Putamen (tissue), 1 donor: Measurements from ENCODE around the gene FICD.
"Not testable (repeated sequence)": the region's sequence is repeated elsewhere in the genome, so short reads cannot be mapped to it uniquely, and the experiment has no call there.

Experiments used
- DNase-seq: peaks from one replicate; pipeline ENCODE4 v3.0.0-alpha.2; 2016; ENCODE audit warnings: low spot score

The FICD gene

DNA sequence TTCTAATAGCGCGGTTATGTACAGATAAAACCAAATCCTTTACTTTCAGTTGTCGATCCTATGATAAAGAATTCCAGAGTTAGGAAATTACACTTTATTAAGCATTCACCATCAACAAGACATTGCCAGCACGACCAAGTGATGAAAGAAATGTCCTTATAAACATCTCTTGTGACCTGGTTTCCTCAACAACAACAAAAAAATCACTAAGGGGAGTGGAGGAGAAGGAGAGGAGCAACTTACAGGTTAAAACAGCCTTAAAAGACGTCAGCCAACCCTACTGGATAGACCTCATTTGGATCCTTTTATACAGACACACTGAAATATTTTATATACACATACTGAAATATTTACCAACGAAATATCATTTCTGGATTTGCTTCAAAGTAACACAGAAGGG, 23.1 kb downstream of the FICD start:
- no peak for DNase-seq

DNA sequence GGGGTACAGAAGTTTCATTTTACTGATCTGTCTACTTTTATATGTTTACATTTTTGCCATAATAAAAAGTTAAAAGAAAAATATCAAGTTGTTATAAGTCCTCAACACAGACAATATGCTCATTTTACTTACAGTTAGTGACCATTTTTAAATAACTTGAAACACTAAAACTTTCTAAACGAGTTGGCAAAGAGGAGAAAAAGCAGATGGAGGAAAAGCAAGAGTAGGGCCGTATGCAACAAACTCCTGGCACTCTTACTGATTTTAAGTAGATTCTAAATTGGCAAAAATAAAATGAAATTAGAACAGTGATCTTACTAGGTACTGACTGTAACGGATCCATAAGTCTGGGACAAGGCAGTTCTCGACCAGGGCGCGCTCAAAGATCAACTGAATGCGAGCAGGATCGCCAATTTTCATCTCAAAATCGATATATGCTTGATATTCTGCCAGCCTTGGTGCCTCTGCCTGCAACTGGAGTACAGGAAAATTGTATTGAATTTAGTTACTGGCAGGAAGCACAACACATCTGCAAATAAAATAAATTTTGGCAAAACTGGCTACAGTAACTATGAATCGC, 23.6 kb downstream of the FICD start:
- no peak for DNase-seq

- no peak for DNase-seq
Measured at GRCh38 chr12:108542320-108542719, 27.2 kb downstream of the FICD start.

DNA sequence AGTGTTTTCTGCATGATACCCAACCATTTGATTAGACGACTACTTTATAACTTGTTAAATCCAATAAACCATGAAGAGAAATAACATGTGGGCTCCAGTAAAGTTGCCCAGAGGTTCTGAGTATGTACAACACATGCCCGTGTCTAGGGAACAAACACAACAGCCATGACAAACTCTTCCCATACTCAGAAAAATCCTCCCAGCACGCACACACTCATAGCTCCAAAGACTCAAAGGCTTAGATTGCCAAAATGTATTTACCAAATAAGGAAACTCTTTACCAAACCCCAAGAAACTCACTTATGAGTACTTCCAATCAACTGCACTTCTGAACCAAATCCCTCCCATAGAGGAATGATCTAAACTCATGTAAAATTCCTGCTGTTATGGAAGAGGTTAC, 28.6 kb downstream of the FICD start:
- no peak for DNase-seq

- no peak for DNase-seq
Measured at GRCh38 chr12:108547686-108548085, 32.6 kb downstream of the FICD start.

- no peak for DNase-seq
Measured at GRCh38 chr12:108548954-108549521, 34.0 kb downstream of the FICD start.

DNA sequence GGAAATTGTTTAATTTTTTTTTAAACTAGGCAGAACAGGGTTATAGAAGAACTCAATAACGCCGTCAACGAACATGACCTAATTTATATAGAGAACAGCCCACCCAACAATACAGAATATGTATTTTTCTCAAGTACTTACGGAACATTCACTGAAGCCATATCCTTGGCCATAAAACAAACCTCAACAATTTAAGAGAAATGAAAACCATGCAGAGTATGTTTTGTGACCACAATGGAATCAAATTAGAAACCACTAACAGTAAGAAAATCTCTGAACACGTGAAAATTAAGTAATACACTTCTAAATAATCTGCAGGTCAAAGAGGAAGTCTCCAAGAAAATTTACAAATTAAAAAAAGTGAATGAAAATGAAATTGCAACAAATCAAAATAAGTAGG, 36.5 kb downstream of the FICD start:
- no peak for DNase-seq

DNA sequence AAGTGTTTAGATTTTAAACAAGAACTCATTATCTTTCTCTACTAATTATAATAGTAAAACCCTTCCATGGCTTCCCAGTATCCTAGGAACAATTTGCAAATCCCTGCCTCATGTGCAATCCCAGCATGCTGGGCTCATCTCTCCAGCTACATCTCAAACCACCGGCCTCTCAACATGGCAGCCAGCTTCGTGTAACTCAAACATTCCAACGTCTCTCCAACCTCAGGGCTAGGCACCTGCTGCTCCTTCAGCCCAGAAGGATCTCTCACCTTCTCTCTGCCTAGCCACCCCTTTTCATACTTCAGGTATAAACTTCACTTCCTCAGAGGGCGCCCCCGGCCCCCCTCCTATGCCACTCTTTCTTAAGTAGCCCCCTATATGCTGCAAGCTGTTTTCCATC, 38.7 kb downstream of the FICD start:
- no peak for DNase-seq

- DNase-seq = not testable (repeated sequence)
Measured at GRCh38 chr12:108555383-108555782, 40.3 kb downstream of the FICD start.

DNA sequence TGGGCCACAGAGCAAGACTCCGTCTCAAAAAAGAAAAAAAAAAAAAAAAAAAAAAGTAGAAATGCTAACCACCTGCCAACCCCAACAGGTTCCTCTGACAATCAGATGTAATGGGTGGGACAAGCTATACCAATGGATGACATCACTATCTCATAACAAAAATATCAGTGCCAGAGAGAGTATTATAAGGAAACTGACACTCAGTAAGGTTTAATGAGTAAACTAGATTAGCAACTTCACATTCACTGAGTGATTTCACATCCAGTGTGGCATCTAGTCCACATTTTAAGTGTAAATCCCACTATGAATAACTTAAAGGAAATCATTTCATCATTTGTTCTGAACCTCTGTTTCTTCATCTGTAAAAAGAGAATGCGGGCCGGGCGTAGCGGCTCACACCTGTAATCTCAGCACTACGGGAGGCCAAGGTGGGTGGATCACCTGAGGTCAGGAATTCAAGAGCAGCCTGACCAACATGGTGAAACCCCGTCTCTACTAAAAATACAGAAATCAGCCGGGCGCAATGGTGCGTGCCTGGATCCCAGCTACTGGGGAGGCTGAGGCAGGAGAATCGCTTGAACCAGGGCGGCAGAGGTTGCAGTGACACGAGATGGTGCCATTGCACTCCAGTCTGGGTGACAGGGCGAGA, 44.1 kb downstream of the FICD start:
- DNase-seq = no peak

DNA sequence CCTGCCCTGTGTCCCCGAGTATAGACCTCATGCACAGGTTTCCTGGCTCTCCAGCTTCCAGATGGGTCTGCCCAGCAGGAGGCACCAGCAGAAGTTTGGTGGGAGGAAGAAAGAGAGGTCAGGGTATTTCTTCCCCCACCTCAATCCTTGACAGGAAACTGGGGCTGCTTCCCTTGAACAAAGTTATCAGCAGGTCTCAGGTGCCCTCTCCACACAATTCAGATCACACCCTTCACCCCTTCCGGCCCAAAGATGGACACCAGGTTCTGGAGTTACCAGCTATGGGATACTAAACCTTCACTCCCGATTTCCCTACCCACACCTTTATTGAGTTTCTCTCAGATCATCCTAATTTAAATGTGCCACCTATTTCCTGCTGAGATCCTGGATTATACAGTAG, 44.7 kb downstream of the FICD start:
- DNase-seq = no peak

GRCh38 chr12:108560321-108560721, 45.2 kb downstream of the FICD start:
- no peak for DNase-seq

- DNase-seq = peak; percentile 90
Measured at GRCh38 chr12:108560752-108561719, 46.0 kb downstream of the FICD start, which contains the start of gene SART3. SART3 (minus strand) TSS chr12:108561173; CDS start chr12:108561154, 19 bp downstream.

DNA sequence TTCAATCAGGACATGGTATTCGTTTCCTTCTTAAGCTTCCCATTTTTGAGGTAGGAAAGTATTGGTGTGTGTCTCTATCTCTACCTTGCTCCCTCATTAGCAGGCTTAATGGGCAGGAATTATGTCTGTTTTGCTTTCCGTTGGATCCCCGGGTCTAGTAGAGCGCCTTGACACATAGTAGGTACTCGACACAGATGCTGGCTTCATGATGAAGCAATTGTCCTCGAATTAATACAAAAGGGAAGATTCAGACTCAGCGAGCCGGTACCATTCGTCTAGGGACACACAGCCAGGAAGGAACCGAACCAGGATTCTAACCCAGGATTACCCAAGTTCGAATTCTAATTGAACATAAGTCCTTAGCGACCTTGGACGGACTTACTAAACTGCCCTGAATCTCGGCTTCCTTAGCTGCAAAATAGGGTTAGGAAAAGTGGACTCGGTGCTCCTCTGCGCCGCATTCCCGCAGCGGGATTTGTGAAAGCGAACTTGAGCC, 46.8 kb downstream of the FICD start:
- DNase-seq = no peak

- peak; percentile 98 for DNase-seq
Measured at GRCh38 chr12:108562348-108563135, 47.5 kb downstream of the FICD start, which contains the start of gene ISCU. ISCU (plus strand) TSS chr12:108562596; CDS start chr12:108562623, 27 bp downstream.

DNA sequence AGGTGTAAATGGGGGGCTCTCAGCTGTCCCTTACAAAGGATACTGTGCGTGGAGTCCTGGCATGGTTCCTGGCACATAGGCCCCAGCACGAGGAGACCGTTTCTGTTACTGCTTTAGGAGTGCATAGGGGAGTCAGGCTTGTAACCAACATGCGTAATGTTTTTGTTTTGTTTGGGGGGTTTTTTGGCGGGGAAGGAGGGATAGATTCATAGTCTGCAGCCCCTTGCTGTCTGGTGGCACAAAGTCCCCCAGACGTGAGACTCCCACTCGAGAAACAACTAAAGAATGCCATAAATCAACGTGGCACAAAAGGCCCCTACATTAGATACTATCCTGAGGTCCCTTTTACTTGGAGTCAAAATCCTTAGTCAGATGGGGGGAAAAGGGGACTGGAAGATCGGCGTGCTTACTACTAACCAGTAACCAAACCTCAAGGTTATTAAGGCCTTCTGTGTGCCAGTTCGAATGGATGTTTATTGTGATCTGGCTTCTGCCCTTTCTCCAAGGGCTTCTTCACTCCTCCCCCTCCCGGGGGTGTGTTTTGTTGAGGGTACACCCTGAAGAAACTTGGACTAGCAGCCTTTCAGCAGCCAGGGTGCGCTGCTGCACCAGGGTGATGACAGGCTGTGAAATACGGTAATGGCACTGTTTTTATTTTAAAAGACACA, 48.2 kb downstream of the FICD start:
- peak; percentile 81 for DNase-seq

DNA sequence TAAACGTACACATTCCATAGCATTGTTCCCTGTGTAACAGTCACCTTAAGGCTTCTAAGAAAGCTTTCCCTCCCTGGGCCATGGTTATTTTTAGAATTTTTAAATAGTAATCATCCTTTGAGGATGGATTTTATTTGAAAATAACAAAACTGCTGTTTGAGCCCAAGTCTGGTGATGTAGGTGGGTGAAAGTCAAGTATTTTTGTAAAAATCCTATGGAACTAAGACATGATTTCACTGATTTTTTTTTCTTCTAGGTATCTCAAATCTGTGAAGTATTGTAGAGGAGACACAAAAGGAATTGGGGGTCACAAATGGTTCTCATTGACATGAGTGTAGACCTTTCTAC, 48.7 kb downstream of the FICD start:
- DNase-seq = no peak

DNA sequence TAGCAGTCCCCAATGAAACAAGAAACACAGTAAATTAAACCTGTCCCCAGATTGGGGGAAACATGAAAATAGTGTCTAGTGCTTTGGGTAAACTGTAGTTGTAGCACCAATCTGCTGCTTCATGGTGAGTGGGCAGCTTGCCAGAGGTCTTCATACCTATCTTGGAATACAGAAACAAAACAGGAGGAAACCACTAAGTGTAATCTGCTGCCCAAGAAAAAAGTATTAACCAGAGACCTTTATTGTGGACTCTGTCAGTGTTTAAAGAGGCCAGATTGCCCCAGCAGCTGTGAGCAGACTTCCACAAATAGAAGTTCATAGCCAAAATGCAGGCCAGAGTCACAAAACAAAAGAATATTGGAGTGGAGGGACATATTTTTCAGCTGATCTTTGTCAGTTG, 49.6 kb downstream of the FICD start:
- no peak for DNase-seq

DNA sequence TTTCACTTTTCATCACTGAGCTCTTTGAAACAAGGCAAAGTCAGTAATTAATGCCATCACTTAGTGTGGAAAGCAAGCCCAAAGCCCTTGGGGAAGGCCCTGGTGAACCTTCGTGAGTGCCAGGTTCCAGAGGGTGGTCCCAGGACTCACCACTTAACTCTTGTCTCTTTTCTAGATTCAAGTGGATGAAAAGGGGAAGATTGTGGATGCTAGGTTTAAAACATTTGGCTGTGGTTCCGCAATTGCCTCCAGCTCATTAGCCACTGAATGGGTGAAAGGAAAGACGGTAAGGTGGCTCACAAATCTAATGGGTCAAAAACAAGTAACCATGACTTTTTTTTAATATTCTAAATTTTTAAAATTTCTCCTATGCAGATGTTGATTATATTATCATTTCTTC, 50.1 kb downstream of the FICD start:
- DNase-seq = no peak

- DNase-seq = no peak
Measured at GRCh38 chr12:108565976-108566375, 50.9 kb downstream of the FICD start.

DNA sequence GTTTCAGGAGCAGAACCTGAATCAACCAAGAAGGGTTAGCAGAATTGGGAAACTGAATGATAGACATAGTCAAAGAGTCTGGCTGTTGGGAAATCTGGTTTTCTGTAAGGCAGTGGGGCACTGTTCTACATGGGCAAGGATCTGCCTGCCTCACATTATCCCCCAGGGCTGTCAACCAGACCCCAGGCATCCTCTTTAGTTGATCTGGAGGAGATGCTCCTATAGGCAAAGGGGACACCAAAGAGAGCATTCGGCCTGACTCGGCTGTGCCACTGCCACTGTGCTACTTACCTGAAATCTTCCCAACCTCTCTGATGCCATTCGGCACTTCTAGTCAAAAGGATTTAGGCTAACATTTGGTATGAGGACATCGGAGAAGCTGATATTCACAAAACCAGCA, 51.4 kb downstream of the FICD start:
- DNase-seq = no peak
